ENCODE results near the gene JAG1.
"Not testable (repeated sequence)": the region's sequence is repeated elsewhere in the genome, so short reads cannot be mapped to it uniquely, and the experiment has no call there.

Gene JAG1

DNA sequence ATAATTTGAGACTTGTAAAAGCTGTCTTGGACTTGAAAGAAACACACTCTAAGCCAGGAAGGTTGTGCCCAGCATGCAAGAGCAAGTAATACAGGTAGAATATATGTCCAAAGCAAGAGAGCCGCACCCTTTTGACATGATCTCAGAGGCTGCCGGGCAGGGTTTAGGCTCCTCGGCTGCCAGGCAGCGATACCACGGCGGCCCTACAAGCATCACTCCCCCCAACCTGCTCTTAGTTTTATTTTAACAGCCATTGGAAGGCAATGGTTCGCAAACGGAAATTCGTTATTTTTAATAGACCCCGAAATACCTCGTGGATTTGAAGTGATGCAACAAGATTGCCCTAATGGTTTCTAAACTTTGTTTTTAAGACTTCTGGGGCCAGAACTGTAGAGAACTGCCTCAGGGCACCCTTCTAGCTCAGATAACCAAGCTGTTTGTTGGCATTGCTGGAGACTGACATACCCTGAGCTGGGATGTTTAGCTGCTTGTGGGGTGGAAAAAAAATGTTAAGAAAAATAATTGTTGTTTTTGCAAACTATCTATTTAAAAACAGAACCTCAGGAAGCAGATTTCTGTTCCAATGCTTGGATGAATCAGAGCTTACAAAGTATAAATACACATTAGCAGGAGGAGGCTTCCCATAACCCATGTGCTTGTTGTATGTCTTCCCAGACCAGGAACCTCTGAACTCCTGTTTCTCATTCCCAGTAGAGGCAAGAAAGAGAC is 39.0 kb downstream of the JAG1 start:
- no peaks in the 10 kb centered on the region for H3K27me3 Mint-ChIP-seq
- H3K4me1 Mint-ChIP-seq (ENCODE audit: low read depth), result peaks cover 5% of the 10 kb centered on the region
- H3K4me3 Mint-ChIP-seq, result no peak overlapping the region
- H3K27ac Mint-ChIP-seq, result no peak overlapping the region
- no peaks in the 10 kb centered on the region for H3K9me3 Mint-ChIP-seq
- peaks cover 3% of the 10 kb centered on the region for H3K36me3 Mint-ChIP-seq (ENCODE audit: low read depth)
- no peak for DNase-seq

DNA sequence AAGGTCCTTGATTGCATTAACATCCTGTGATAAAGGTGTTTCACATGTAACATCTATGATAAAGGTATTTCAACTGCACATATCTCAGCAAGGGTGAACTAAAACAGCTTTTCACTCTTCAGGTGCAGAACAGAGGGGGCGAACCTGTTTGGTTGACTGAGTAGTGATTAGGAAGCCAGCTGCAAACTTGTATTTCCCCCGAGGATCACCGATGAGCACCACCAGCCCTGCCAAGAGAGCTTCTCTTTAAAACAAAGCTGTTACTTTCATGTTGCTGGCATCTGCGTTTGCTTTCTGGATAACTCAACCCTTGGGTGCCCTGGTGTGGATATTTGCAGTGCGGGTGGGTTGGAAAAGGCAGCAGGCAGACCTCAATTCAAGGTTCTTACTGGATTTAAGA is 39.6 kb downstream of the JAG1 start:
- no peaks in the 10 kb centered on the region for H3K9me3 Mint-ChIP-seq
- H3K4me1 Mint-ChIP-seq (ENCODE audit: low read depth), result peaks cover 5% of the 10 kb centered on the region
- no peak overlapping the region for H3K4me3 Mint-ChIP-seq
- peaks cover 5% of the 10 kb centered on the region for H3K36me3 Mint-ChIP-seq (ENCODE audit: low read depth)
- H3K27ac Mint-ChIP-seq, result no peak overlapping the region
- H3K27me3 Mint-ChIP-seq, result no peaks in the 10 kb centered on the region
- no peak for DNase-seq

DNA sequence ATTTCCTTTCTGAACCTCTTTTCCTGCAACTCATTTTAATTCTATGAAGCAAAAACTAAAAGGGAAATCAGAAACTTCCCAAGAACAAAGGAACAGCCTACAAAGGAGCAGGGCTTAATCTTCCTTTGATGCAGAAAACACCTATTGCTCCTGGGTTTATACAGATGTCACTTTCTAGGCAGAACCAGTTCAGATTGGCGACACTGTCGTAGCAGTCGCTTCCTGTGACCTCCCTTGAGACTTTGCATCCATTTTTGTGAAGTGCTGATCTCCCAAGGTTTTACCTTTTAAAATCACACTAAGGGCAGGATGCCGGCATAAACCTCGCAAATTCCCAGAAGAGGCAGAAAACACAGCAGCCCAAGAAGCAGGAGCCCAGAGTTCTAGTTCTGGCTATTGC is 40.1 kb downstream of the JAG1 start:
- Mint-ChIP-seq H3K27me3 (no peaks in the 10 kb centered on the region), H3K4me3 (no peak overlapping the region), H3K27ac (no peak overlapping the region), H3K4me1 (ENCODE audit: low read depth) (peaks cover 5% of the 10 kb centered on the region), H3K36me3 (ENCODE audit: low read depth) (peaks cover 5% of the 10 kb centered on the region), H3K9me3 (no peaks in the 10 kb centered on the region)
- no peak for DNase-seq

DNA sequence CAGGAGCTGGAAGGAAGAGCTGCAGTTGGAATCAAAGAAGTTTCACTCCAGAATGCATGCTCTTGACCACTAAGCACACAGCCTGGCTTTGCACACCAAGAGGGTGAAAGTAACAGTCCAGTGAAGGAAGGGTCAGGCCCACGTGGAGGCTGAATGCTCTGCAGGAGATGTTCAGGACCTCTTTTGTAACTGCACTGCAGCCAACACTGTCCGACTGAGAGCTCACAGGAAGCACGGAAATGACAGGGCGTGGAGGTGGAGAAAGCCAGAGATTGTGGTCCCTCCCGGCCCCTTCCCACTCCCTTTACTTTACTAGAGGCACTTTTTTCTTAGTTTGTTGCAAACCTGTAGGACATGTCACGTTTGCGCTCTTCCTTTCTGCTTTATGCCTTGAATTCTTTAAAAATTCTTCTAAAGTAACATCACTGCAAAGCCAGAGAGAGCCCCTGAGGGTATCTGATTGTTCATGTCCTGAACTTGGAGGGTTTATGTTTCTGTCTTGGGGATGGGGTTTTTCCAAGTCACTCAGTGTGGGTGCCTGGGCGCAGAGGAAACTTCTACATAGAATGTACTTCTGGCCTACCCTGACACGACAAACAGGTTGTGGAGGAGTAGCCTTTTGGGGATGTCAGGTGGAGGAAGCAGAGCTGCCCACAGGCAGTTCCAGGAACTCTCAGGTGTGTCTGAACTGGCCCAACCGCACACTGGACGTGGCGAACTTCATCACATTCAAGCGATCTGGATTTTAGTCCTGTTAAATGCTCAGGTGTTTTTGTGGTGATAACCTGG is 40.9 kb downstream of the JAG1 start:
- Mint-ChIP-seq H3K9me3 (no peaks in the 10 kb centered on the region), H3K4me1 (ENCODE audit: low read depth) (peaks cover 5% of the 10 kb centered on the region), H3K27me3 (no peaks in the 10 kb centered on the region), H3K4me3 (no peak overlapping the region), H3K27ac (no peak overlapping the region), H3K36me3 (ENCODE audit: low read depth) (peaks cover 5% of the 10 kb centered on the region)
- no peak for DNase-seq

DNA sequence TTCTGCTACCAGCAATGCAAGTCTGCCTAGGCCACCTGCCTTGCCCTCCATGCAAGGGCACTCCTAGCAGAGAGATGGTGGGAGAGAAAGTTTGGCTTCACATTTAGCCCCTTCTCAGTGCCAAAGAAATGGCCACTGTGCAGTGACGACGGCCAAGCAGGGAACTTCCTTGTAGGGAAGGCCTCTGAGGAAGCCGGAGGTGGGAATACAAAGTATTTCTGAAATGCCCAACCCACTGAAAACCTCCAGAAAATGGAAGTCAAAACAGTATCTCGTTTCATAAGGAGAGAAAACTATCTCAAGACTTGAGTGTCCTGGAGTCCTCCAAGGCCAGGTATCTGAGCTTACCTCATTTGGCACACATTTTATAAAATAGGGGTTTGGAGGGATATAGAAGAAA is 42.7 kb downstream of the JAG1 start:
- Mint-ChIP-seq H3K36me3 (ENCODE audit: low read depth) (peaks cover 9% of the 10 kb centered on the region), H3K4me3 (no peak overlapping the region), H3K9me3 (no peaks in the 10 kb centered on the region), H3K27ac (no peak overlapping the region), H3K27me3 (no peaks in the 10 kb centered on the region), H3K4me1 (ENCODE audit: low read depth) (peaks cover 5% of the 10 kb centered on the region)
- no peak for DNase-seq

DNA sequence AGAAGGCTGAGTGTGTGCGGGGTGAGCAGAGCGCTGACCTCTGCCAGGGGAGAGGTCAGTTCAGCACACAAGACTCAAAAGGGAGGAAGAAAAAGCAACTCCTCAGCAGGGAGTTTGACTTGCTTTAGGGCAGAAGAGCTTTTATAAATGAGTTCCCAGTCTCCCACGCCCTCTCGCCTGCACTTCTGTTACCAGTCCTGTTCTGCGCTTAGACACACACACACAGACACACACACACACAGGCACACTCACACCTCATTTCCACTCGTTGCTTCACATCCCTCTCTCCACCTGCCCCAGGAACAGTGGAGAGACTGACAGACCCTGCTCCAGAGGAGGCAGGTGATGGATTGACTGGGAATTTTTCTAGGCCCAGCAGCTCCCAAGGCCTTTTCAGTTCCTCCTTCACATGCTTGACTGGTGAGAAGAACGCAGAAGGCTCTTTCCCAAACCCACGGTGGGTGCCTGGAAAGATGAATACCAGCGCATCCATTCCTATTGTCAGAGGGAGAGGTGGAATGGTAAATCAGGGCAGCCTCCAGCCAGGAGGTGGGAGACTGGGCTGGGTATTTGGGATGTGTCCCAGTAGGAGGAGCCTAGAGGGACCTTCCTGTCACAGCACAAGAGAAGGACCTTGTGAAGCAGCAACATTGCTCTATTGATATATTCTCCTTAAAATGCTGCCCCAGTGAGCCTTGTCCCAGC is 43.7 kb downstream of the JAG1 start:
- H3K27ac Mint-ChIP-seq, result no peak overlapping the region
- H3K36me3 Mint-ChIP-seq (ENCODE audit: low read depth), result peaks cover 13% of the 10 kb centered on the region
- DNase-seq, result no peak
- H3K9me3 Mint-ChIP-seq, result no peaks in the 10 kb centered on the region
- peaks cover 5% of the 10 kb centered on the region for H3K4me1 Mint-ChIP-seq (ENCODE audit: low read depth)
- no peaks in the 10 kb centered on the region for H3K27me3 Mint-ChIP-seq
- H3K4me3 Mint-ChIP-seq, result no peak overlapping the region

DNA sequence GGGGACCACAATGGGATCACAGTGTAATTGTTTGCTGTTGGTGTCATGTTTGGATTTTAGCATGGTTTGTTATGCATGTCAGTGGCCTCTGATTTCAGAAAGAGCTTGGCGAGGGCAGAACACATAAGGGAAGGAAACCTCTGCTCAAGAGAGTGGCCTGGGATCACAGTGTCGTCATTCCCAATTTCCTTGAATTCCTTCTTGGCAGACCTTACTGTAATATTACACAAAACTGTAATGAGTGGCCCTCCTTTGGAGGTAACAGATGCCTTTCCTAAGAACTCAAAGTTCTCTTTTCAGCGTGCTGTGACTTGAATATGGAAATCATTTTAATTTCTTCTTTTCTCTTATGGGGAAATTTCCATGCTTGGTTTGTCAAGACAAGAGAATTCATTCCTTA is 46.9 kb downstream of the JAG1 start:
- Mint-ChIP-seq H3K4me1 (ENCODE audit: low read depth) (no peaks in the 10 kb centered on the region), H3K27me3 (no peaks in the 10 kb centered on the region), H3K4me3 (no peak overlapping the region), H3K36me3 (ENCODE audit: low read depth) (peaks cover 32% of the 10 kb centered on the region), H3K9me3 (no peaks in the 10 kb centered on the region), H3K27ac (no peak overlapping the region)
- DNase-seq, result no peak

DNA sequence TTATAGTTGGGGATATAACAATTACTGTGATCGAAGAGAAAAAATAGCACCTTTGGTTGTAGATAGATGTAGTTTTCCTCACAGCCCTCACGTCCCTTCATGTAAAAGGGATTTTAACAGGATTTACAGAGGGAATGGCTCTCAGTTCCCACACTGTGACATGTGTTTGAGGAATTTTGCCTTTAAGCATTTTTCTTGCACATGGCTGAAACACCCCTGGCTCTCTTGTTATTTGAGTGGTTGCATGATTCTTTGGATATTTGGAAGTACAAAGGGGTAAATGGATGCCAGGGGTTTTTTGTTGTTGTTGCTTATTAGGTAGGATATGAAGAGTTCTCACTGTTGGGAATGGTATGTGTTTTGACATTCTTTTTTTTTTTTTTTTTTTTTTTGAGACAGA is 48.2 kb downstream of the JAG1 start:
- Mint-ChIP-seq H3K4me3 (no peak overlapping the region), H3K27me3 (no peaks in the 10 kb centered on the region), H3K9me3 (no peaks in the 10 kb centered on the region), H3K27ac (no peak overlapping the region), H3K4me1 (ENCODE audit: low read depth) (no peaks in the 10 kb centered on the region), H3K36me3 (ENCODE audit: low read depth) (peaks cover 37% of the 10 kb centered on the region)
- DNase-seq, result no peak

DNA sequence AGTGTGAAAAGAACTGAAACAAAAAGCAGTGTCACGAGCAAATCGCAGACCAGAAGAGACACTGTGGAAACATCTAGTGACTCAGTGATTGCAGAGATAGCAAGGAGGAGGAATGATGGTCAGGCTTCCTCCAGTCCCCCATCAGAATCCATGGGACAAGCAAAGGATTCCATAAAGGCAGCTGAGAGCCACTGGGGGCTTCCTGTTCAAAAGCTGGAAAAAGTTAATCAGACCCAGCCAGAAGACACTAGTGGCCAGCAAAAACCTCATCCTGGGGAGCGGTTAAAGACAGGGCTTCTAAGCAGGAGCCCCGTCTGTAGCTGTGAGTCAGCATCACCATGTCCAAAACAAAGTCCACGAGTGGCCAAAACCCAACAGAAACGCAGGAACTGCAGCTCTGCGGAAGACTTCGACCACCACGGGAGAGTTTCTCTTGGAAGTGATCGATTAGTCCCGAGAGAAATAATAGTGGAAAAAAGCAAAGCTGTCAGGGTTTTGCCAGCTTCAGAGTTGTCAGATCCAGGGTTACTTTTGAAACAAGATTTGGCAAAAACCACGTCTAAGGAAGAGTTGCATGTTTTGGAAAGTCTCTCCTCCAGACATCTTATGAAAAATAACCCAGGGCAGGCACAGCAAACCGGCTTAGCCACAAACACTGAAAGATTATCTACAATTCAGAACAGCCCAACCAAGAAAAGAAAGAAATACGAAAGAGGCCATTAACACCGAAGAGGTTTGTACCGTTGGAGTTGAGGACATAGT is 51.0 kb downstream of the JAG1 start:
- DNase-seq, result no peak
- H3K27me3 Mint-ChIP-seq, result no peaks in the 10 kb centered on the region

DNA sequence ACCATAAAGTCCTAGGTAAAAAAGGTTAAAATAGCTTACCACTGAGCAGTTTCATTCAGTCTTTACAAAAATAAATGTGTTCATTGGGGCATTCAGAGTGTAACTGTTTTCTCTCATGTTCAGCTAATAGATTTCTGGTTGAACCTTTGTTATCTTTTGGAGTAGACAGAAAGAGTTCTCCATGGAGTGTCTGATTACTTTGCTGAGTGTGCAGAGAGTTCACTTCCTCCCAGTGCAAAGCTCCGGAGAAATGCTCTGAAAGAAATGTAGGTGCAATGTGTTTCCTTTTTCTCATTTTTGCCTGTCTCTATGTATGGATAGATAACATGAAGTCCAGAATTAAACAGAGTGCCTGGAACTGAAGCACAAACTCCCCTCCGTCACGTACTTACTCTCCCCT is 52.6 kb downstream of the JAG1 start:
- Mint-ChIP-seq H3K27me3 (no peaks in the 10 kb centered on the region), H3K36me3 (ENCODE audit: low read depth) (peaks cover 31% of the 10 kb centered on the region)

More for the DNA sequence above, 51.0 kb downstream of the JAG1 start:
- peaks cover 32% of the 10 kb centered on the region for H3K36me3 Mint-ChIP-seq (ENCODE audit: low read depth)
- H3K9me3 Mint-ChIP-seq, result no peaks in the 10 kb centered on the region
- no peaks in the 10 kb centered on the region for H3K4me1 Mint-ChIP-seq (ENCODE audit: low read depth)
- no peak overlapping the region for H3K27ac Mint-ChIP-seq
- no peak overlapping the region for H3K4me3 Mint-ChIP-seq

DNA sequence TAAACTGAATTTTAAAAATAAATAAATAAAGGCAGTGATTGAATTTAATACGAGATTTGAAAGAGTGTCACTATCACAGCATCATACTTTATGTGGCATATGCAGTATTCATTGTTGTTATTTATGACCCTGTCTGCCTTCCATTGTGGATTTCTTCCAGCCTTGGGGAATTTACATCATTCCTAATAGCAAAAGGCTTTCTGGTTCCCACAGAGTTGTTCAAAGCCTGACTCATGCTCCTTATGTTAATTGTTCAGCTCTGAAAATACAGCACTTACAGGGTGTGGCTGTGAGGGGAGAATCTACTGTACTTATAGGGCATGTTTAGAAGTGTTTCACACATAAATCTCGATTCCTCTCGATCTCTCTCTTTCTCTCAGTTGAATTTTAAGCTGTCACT is 54.4 kb downstream of the JAG1 start:
- peaks cover 35% of the 10 kb centered on the region for H3K36me3 Mint-ChIP-seq (ENCODE audit: low read depth)

More for the DNA sequence above, 52.6 kb downstream of the JAG1 start:
- Mint-ChIP-seq H3K4me1 (ENCODE audit: low read depth) (no peaks in the 10 kb centered on the region), H3K27ac (no peak overlapping the region), H3K9me3 (no peaks in the 10 kb centered on the region), H3K4me3 (no peak overlapping the region)
- DNase-seq, result no peak

DNA sequence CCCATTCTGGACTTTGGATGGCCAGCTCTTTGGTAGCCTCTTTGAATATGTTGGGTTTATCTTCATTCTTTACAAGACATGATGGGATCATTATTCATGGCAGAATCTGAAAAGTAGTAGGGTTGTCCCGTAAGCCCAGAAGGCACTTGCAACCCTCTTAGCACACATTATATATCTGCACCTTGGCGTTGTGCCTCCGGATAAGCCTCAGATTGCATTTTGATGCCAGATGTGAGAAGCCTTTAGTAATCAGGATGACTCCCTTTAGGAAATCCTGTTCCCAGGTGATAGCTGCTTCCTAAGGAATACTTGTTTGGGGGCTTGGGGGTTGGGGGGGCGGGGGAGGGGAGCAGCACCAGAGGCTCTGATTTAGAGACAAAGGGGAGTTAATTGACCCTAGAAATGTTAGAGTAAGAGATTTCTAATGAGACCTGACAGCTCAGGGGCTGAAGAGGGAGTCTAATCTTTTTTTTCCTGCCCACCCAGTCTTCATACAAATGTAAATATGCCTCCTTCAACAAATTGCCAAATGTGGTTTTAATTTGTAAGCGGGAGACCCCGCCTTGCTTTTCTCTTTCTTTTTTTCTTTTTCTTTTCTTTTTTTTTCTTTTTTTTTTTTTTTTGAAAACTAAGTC is 55.1 kb downstream of the JAG1 start:
- DNase-seq, result no peak
- no peaks in the 10 kb centered on the region for H3K27me3 Mint-ChIP-seq
- H3K9me3 Mint-ChIP-seq, result no peaks in the 10 kb centered on the region
- peaks cover 38% of the 10 kb centered on the region for H3K36me3 Mint-ChIP-seq (ENCODE audit: low read depth)
- H3K27ac Mint-ChIP-seq, result no peak overlapping the region
- H3K4me3 Mint-ChIP-seq, result no peak overlapping the region
- no peaks in the 10 kb centered on the region for H3K4me1 Mint-ChIP-seq (ENCODE audit: low read depth)

More for the DNA sequence above, 54.4 kb downstream of the JAG1 start:
- Mint-ChIP-seq H3K4me1 (ENCODE audit: low read depth) (no peaks in the 10 kb centered on the region), H3K9me3 (no peaks in the 10 kb centered on the region), H3K27ac (no peak overlapping the region), H3K27me3 (no peaks in the 10 kb centered on the region), H3K4me3 (no peak overlapping the region)
- no peak for DNase-seq

DNA sequence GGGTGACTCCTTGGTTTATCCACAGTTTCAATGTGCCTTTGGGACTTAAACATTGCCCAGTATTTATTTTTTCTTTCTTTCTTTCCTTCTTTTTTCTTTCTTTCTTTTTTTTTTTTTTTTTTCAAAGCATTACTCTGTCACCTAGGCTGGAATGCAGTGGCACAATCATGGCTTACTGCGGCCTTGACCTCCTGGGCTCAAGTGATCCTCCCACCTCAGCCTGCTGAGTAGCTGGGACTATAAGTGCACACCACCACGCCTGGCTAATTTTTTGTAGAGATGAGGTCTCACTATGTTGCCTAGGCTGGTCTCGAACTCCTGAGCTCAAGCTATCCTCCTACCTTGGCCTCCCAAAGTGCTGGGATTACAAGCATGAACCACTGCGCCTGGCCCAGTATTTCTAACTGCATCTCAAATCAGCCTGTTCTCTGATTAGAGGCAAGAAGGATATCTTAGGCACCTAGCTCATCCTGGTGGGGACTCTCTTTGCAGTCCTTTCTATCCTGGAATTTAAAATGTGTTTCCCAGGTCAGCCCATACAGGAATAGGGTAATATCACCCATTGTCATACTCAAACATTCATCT is 56.2 kb downstream of the JAG1 start:
- H3K4me1 Mint-ChIP-seq (ENCODE audit: low read depth); H3K9me3 Mint-ChIP-seq; H3K4me3 Mint-ChIP-seq; H3K27me3 Mint-ChIP-seq; H3K27ac Mint-ChIP-seq; DNase-seq: not testable (repeated sequence)
- peaks cover 41% of the 10 kb centered on the region for H3K36me3 Mint-ChIP-seq (ENCODE audit: low read depth)

DNA sequence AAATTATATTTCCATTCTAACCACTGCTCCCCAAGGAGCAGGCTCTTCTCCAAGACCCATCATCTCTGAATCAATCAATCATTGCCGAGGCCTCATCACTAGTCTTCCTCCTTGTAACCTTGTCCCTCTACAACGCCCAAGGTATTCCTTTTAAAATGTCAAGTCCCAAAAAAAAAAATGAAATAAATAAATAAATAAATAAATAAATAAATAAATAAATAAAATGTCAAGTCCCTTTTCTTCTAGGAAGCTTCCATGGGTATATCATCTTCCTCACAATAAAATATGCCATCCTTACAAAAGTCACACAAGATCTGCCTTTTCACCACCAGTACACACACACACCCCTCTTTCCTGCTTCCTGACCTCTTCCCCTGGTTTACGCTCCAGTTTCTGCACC is 57.6 kb downstream of the JAG1 start:
- Mint-ChIP-seq H3K36me3 (ENCODE audit: low read depth) (peaks cover 43% of the 10 kb centered on the region), H3K27me3 (no peaks in the 10 kb centered on the region), H3K4me1 (ENCODE audit: low read depth) (no peaks in the 10 kb centered on the region), H3K4me3 (no peak overlapping the region), H3K27ac (no peak overlapping the region), H3K9me3 (no peaks in the 10 kb centered on the region)
- no peak for DNase-seq
